ENCODE data around the gene CDH19.

Gene CDH19, protein sequence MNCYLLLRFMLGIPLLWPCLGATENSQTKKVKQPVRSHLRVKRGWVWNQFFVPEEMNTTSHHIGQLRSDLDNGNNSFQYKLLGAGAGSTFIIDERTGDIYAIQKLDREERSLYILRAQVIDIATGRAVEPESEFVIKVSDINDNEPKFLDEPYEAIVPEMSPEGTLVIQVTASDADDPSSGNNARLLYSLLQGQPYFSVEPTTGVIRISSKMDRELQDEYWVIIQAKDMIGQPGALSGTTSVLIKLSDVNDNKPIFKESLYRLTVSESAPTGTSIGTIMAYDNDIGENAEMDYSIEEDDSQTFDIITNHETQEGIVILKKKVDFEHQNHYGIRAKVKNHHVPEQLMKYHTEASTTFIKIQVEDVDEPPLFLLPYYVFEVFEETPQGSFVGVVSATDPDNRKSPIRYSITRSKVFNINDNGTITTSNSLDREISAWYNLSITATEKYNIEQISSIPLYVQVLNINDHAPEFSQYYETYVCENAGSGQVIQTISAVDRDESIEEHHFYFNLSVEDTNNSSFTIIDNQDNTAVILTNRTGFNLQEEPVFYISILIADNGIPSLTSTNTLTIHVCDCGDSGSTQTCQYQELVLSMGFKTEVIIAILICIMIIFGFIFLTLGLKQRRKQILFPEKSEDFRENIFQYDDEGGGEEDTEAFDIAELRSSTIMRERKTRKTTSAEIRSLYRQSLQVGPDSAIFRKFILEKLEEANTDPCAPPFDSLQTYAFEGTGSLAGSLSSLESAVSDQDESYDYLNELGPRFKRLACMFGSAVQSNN

DNA sequence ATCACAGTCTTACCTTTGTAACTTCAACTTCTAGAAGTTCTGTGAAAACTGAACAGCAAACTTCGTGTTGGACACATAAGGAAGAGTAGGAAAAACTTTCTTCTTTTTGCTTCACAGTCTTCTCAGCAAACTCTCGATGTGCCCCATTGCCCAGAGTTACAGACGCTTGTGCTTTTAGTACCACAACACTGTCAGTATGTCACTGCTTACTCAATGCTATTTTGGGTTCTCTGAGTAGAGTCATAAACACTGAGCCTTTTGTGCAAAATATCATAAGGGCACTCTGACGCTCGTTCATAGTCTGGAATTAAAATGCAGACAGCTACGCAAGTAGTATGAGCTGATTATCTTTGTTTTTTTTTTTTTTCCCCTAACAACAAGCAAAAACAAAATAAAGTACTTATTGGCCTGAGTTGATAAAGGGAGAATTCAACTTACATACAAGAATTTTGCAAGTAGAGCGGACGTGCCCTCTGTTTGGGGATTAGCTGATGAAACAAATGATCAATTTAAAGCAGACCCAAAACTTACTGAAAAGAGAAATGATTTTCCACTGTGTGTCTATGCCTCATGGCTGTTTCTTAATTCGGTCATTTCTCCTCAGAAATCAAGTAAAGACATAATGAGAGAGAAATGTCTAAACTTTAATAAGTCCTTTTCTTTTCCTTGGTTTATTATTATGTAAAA lies at the start of gene CDH19:
Gene CDH19, minus strand, starts transcription at position 150 of the 687 bp plus-strand sequence. CDS start 31,886 bp downstream, outside the sequence.
- no peak for DNase-seq

- no peak for DNase-seq
Measured at GRCh38 chr18:66647671-66648070, 43.8 kb upstream of the CDH19 start.

DNA sequence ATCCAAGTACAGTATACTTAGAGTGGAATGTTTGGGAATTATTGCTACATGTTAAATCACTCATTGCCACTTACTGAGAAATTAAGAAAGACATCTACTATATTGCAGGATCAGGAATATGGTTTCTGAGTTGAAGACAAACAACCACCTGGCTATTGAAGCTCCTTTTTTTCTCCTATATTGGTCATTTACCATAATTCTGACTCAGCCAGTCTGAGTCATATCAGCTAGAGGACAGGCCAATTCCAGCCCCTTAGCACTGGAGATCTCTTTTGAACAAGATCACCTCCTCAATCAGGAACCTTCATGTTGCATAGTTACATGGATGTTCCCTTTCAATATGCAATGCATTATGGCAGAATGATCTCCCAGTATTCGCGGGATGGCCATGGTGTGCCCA lies 42.7 kb upstream of the CDH19 start:
- peak; percentile 6 for DNase-seq

GRCh38 chr18:66645983-66646382 lies 42.1 kb upstream of the CDH19 start:
- no peak for DNase-seq

GRCh38 chr18:66641056-66641455 lies 37.2 kb upstream of the CDH19 start:
- DNase-seq = no peak

DNA sequence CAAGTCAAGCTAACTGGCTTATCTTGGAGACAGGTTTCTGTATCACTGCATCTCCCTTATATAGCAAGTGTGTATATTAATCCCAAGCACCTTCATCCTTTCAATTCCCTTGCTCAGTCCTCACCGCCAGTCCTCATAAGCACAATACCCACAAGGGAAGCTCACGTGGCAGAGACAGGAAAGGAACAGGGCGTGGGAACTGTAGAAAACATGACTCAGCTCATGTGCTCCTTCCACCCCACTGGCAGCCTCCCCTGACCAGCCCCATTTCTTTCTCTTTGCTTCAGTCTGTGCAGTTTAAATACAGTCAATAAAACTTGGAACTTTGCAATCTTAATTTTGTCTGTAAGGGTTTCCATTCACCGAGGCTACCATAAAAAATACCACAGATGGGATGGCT lies 36.5 kb upstream of the CDH19 start:
- DNase-seq = no peak

DNA sequence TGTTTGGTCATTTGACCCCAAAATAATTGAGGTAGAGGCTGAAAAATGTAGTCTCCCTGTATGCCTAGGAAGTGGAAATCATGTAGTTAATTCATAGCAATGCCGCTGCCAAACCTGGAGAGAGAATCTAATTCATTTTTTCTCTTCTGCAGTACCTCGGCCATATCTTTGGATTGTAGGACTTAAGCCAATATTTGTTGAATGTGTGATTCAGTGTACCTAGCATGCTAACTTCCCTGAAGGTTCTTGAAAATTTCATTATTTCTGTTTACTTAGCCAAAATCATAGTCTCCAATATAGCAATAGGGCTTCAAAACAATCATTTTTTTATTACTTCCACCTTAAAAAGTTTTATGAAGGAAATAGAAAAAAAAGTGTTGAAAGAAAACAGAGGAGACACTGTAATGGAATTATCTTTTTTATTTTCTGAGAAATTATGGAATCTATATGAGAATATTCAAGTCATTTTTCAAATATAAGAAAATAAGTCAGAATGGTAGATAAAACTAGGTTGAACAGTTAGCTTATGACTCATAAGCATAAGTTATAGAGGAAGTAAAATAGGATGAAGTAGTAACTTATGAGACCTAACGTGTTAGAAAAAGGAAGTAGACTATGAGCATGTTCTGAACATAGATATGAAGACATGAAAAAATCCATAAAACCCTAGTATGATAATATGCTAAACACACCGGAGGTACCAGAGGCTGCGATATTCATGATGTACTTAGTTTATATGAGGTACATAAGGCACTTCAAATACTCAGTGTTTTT lies 35.2 kb upstream of the CDH19 start:
- DNase-seq = no peak

GRCh38 chr18:66635342-66635741 lies 31.5 kb upstream of the CDH19 start:
- DNase-seq = no peak

- no peak for DNase-seq
Measured at GRCh38 chr18:66632756-66633155, 28.9 kb upstream of the CDH19 start.

GRCh38 chr18:66630831-66631230 lies 26.9 kb upstream of the CDH19 start:
- no peak for DNase-seq

GRCh38 chr18:66623821-66624220 lies 19.9 kb upstream of the CDH19 start:
- no peak for DNase-seq

GRCh38 chr18:66621816-66622576 lies 18.1 kb upstream of the CDH19 start:
- DNase-seq = no peak

GRCh38 chr18:66616523-66616983 lies 12.7 kb upstream of the CDH19 start:
- no peak for DNase-seq

- DNase-seq = no peak
Measured at GRCh38 chr18:66615176-66615575, 11.3 kb upstream of the CDH19 start.

- no peak for DNase-seq
Measured at GRCh38 chr18:66607632-66608031, 3.7 kb upstream of the CDH19 start.

DNA sequence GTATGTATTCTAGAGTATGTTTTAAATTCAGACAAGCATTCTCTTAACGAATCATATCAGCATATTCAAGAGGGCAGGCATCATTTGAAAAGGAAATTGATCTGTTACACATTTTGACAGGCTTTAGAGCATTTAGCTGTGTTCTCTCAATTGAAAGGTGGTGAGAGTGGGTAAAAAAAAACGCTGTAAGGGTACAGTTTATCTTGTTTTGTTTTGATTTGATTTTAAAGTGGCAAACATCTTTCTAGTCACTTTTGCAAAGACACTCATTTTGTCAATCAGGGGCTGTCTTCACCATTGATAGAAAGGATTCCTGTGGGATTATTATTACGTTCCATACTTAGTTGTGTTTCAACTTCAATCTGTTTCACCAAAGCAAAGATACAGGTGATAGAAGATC lies 2.2 kb downstream of the CDH19 start:
- DNase-seq = no peak

DNA sequence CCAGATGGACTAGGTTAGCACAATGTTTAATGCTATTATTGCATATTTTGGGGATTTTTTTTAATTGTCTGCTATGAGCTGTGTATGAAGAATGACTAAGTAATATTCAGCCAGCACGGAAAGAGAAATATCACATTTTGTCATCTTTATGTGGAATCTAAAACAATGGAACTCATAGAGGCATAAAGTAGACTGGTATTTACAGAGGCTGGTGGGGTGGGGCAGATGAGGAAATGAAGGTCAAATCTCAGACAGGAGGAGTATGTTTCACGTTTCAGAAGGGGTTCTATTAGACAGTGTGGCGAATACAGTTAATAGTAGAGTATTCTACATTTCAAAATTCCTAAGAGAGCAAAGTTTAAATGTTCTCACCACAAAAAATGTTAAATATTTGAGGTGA lies 4.7 kb downstream of the CDH19 start:
- DNase-seq = no peak

DNA sequence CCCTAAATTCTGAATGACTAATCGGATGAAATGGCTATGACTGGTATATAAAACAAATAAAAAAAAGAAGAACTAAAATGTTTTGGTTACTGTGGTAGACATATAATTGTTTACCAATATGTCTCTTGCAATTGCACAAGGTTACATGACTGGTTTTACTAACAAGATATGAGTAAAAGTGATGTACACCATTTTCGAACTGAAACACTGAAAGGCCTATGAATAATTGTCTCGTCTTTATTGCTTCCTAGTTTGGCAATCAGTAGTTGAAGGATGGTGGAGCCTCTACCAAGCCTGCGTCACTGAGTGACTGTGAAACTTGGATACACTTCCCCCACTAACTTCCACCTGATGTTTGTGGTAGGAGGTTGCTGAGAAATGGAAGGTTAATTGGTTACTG lies 16.5 kb downstream of the CDH19 start:
- DNase-seq = no peak

- no peak for DNase-seq
Measured at GRCh38 chr18:66582211-66582610, 21.7 kb downstream of the CDH19 start.

DNA sequence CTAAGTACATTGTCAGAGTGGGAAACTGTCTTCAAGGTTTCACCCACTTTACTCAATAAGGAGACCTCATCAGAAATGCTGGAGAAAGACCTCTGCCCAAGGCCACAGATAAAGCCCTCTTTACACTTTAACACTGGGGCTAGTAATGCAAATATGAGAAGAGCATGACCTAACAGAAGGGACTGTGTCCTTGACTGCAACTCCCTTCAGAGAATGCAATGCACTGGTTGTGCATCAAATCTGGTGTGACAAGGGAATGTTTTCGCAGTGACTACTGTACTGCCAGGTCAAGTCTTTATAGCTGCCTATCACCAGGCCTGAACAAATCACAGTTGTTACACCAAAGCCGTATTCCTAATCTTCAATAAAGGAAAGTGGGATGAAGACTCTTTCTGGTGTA lies 28.6 kb downstream of the CDH19 start:
- DNase-seq = no peak

DNA sequence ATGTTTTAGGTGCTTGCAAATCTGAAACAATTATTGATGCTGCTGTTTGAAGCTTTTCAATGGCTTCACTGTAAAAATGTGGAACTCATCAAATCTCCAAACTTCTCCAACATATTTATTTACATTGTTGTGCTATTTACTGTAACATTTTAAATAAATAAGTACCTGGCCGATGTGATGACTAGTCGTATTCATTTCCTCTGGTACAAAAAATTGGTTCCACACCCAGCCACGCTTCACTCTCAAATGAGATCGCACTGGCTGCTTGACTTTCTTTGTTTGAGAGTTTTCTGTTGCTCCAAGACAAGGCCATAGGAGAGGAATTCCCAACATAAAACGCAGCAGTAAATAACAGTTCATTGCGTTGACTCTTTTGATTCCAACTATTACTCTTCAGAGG lies 32.0 kb downstream of the CDH19 start:
- DNase-seq = no peak

GRCh38 chr18:66566616-66567015 lies 37.3 kb downstream of the CDH19 start:
- DNase-seq = no peak
